Measurements from ENCODE around the gene OSBPL7.

Gene OSBPL7

DNA sequence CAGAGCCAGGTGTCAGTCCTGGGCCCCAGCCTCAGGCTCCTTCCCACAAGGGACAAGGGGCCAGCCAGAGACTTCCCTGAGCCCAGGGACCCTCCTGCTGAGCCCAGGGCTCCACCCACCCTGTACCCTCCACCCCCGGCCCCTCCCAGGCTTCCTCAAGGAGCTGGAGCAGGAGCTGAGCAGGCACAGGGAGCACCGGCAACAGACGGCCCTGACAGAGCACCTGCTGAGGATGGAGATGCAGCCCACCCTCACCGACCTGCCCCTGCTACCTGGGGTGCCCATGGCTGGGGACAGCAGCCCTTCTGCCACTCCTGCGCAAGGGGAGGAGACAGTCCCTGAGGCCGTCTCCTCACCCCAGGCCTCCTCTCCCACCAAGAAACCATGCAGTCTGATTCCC is 15.0 kb upstream of the OSBPL7 start:
- Histone ChIP-seq H3K9me3 (no peaks in the 10 kb centered on the region), H3K4me3 (ENCODE audit: low read depth, low read length) (no peak overlapping the region), H3K36me3 (no peaks in the 10 kb centered on the region), H3K27me3 (no peaks in the 10 kb centered on the region), H3K4me1 (no peaks in the 10 kb centered on the region)
- TF ChIP-seq, protein P1, sequence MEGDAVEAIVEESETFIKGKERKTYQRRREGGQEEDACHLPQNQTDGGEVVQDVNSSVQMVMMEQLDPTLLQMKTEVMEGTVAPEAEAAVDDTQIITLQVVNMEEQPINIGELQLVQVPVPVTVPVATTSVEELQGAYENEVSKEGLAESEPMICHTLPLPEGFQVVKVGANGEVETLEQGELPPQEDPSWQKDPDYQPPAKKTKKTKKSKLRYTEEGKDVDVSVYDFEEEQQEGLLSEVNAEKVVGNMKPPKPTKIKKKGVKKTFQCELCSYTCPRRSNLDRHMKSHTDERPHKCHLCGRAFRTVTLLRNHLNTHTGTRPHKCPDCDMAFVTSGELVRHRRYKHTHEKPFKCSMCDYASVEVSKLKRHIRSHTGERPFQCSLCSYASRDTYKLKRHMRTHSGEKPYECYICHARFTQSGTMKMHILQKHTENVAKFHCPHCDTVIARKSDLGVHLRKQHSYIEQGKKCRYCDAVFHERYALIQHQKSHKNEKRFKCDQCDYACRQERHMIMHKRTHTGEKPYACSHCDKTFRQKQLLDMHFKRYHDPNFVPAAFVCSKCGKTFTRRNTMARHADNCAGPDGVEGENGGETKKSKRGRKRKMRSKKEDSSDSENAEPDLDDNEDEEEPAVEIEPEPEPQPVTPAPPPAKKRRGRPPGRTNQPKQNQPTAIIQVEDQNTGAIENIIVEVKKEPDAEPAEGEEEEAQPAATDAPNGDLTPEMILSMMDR (IDR thresholded peaks at IDR 0.05; ENCODE audit: low read depth, low read length) = no peak
- no peak for DNase-seq

GRCh38 chr17:47834756-47835155 is 13.2 kb upstream of the OSBPL7 start:
- TF ChIP-seq, protein P1 (IDR thresholded peaks at IDR 0.05; ENCODE audit: low read depth, low read length) = no peak
- Histone ChIP-seq H3K9me3 (no peaks in the 10 kb centered on the region), H3K4me1 (no peaks in the 10 kb centered on the region), H3K27me3 (no peaks in the 10 kb centered on the region), H3K4me3 (ENCODE audit: low read depth, low read length) (no peak overlapping the region), H3K36me3 (no peaks in the 10 kb centered on the region)
- no peak for DNase-seq

DNA sequence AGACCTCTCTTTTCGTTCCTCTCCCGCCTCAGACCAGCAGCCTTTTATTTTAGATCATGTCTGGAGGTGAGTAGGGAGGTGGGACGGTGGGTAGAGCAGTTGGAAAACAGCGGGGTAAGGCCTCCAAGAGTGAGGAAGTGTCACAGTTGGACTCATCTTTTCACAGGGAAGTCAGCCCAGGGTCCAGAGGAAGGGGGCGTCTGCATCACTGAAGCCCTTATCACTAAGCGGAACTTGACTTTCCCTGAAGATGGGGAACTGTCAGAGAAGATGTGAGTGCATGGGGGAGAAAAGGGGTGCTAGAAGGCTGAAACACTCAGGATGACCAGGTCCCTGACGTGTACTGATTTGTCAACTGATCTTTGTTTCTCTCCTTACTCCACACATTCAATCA is 10.3 kb upstream of the OSBPL7 start:
- H3K4me3 ChIP-seq (ENCODE audit: low read depth, low read length) = peak overlapping the region; percentile 99
- no peak for DNase-seq
- no peaks in the 10 kb centered on the region for H3K4me1 ChIP-seq
- H3K9me3 ChIP-seq = no peaks in the 10 kb centered on the region
- peaks cover 11% of the 10 kb centered on the region for H3K36me3 ChIP-seq
- TF ChIP-seq, protein P1 (IDR thresholded peaks at IDR 0.05; ENCODE audit: low read depth, low read length) = no peak
- H3K27me3 ChIP-seq = no peaks in the 10 kb centered on the region

GRCh38 chr17:47831003-47831933 is 9.7 kb upstream of the OSBPL7 start, which contains the start of the genes LRRC46 and MRPL10:
LRRC46 (plus strand) TSS chr17:47831670; CDS start chr17:47831990, 320 bp downstream.
MRPL10 (minus strand) TSS chr17:47831541; CDS start chr17:47831511, 30 bp downstream.
- peaks cover 17% of the 10 kb centered on the region for H3K36me3 ChIP-seq
- H3K9me3 ChIP-seq = no peaks in the 10 kb centered on the region
- TF ChIP-seq, protein P1 (IDR thresholded peaks at IDR 0.05; ENCODE audit: low read depth, low read length) = peak; percentile 65
- peak within 1 kb of the TSS; percentile 99 for H3K4me3 ChIP-seq (ENCODE audit: low read depth, low read length)
- no peaks in the 10 kb centered on the region for H3K4me1 ChIP-seq
- peak; percentile 95 for DNase-seq
- no peaks in the 10 kb centered on the region for H3K27me3 ChIP-seq

DNA sequence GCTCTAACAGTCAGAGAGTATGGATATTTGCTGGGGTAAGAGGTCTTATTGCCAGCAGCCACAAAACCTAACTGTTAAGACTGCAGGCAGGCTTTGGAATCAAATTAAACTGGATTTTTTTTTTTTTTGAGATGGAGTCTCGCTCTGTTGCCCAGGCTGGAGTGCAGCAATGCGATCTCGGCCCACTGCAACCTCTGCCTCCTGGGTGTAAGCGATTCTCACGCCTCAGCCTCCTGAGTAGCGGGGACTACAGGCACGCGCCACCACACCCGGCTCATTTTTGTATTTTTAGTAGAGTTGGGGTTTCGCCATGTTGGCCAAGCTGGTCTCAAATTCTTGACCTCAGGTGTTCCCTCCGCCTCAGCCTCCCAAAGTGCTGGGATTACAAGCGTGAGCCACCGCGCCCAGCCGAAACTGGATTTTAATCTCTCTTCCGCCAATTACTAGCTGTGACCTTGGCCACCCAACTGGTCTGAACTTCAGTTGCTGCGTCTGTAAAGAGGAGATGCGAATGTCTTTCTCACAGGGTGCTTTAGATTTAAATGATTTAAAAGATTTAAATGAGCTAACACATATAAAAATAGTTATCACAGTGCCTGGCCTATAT is 8.9 kb upstream of the OSBPL7 start:
- no peak for DNase-seq
- Histone ChIP-seq H3K27me3 (no peaks in the 10 kb centered on the region), H3K4me3 (ENCODE audit: low read depth, low read length) (peak overlapping the region; percentile 99), H3K36me3 (peaks cover 21% of the 10 kb centered on the region), H3K4me1 (no peaks in the 10 kb centered on the region), H3K9me3 (no peaks in the 10 kb centered on the region)
- TF ChIP-seq, protein P1 (IDR thresholded peaks at IDR 0.05; ENCODE audit: low read depth, low read length) = no peak

Data from BE2C (cell line).